SK-N-MC (cell line): Measurements from ENCODE around the gene BGLAP.

Source experiments
- EZH2 ChIP-seq: fragments of 200-600 bp; sonication (generic); IDR thresholded peaks from one replicate; pipeline ENCODE4 v1.6.1; 2017; ENCODE audit warnings: antibody characterized with exemption
- FOXP2 ChIP-seq: optimal IDR thresholded peaks from 2 replicates; pipeline ENCODE3; 2011; ENCODE audit warnings: mild to moderate bottlenecking, moderate library complexity; ENCODE audit not compliant: insufficient read depth; ENCODE audit errors: extremely low read length, control extremely low read depth
- POLR2AphosphoS5 ChIP-seq: IDR thresholded peaks from 2 replicates; pipeline ENCODE4 v1.6.1; 2012; ENCODE audit warnings: mild to moderate bottlenecking, low read depth, low read length, borderline replicate concordance

DNA sequence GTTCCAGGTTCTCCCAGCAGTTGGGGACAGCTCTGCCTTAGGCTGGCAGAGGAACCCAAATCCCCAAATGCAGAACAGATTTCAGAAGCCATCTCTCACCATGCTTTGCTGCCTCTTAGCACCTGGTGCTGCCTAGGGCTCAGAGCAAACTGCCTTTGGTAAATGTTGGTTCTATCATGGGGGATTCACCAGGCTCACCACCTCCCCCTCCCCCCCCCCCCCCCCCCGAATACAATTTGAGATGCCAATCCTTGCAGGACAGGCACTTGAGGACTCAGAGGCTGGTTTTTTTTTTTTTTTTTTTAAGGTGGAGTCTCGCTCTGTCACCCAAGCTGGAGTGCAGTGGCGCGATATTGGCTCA lies 6.3 kb downstream of the BGLAP start:
- TF ChIP-seq EZH2 (no peak), POLR2AphosphoS5 (no peak), FOXP2 (no peak)
